Panc1 (cell line): ENCODE measurements around the gene SUCLG2.

Experiments
- SIN3A ChIP-seq: IDR thresholded peaks from 2 replicates; pipeline ENCODE4 v1.6.1; 2012; ENCODE audit warnings: low read depth, mild to moderate bottlenecking, low read length, moderate library complexity, borderline replicate concordance; ENCODE audit not compliant: insufficient read depth
- TF ChIP-seq, protein P1 (sequence below): fragments of 450-650 bp; IDR thresholded peaks from 2 replicates; pipeline ENCODE4 v1.5.1; 2017; ENCODE audit warnings: mild to moderate bottlenecking

DNA sequence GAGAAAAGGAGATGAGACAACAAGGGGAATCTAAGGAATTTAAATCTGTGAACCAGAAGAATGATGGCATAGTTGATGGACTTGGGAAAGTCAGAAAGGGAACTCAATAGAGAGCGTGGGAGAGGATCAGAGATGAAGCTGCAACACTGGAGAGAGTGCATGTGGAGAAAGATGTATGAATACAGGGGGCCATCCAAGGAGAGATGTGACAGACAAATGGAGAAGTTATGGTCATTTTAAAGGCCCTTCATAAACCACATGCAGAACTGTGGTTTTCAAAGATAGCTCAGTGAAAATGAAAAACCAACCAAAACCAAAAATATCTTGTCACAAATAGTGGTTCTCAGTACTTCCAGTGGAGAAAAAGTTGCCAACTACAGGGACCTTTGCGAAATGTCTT is 265.2 kb downstream of the SUCLG2 start:
- no peak for TF ChIP-seq SIN3A
- TF ChIP-seq, protein P1, sequence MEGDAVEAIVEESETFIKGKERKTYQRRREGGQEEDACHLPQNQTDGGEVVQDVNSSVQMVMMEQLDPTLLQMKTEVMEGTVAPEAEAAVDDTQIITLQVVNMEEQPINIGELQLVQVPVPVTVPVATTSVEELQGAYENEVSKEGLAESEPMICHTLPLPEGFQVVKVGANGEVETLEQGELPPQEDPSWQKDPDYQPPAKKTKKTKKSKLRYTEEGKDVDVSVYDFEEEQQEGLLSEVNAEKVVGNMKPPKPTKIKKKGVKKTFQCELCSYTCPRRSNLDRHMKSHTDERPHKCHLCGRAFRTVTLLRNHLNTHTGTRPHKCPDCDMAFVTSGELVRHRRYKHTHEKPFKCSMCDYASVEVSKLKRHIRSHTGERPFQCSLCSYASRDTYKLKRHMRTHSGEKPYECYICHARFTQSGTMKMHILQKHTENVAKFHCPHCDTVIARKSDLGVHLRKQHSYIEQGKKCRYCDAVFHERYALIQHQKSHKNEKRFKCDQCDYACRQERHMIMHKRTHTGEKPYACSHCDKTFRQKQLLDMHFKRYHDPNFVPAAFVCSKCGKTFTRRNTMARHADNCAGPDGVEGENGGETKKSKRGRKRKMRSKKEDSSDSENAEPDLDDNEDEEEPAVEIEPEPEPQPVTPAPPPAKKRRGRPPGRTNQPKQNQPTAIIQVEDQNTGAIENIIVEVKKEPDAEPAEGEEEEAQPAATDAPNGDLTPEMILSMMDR: no peak
